GM21529 (cell line): ENCODE measurements around the gene FHL3.

Experiments used
- ATAC-seq: cut with Tn5 transposase; IDR thresholded peaks from one replicate; pipeline ENCODE4 v1.9.1; 2021; ENCODE audit not compliant: unreplicated experiment

Gene FHL3

DNA sequence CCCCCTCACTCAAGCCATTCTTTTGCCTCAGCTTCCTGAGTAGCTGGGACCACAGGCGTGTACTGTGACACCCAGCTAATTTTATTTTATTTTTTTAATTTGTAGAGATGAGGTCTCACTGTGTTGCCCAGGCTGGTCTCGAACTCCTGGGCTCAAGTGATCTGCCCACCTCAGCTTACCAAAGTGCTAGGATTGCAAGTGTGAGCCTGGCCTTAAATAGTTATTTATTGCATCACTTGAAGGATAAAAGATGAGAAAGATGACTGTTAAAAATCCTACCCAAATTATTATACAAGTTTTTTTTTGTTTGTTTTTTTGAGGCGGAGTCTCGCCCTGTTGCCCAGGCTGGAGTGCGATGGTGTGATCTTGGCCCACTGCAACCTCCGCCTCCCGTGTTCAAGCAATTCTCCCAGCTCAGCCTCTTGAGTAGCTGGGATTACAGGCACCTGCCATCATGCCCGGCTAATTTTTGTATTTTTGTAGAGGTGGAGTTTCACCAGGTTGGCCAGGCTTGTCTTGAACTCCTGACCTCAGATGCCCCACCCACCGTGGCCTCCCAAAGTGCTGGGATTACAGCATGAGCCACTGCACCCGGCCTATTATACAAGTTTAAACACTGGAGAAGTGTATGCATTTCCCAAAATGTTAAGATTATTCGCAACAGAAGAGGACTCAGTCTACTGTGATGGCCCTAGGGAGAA lies 9.6 kb upstream of the FHL3 start:
- no peak for ATAC-seq

DNA sequence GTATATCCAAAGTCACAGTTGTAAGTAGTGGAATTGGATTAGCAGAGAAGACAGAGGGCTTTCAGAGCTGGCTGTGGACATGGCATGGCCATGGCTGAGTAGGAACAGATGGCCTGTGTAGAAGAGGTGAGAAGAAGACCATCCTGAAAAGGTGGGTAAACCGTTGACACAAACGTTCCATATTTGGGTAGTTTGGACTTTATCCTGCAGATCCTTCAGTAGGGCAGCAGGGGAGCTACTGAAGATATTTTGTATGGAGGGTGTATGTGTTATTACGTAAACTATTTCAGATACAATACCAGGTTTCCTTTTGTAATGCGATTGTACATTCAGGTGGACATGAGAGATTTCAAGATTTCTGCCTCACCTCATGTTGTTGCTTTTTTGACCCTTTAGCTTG lies 8.9 kb upstream of the FHL3 start:
- ATAC-seq = no peak

- ATAC-seq = no peak
These were observed 7.9 kb upstream of the FHL3 start for GRCh38 chr1:38013227-38013622.

GRCh38 chr1:38012363-38013226 lies 7.3 kb upstream of the FHL3 start, which contains the start of gene UTP11:
TSS of gene UTP11 (plus strand) at chr1:38012734. CDS start at chr1:38012803, 69 bp downstream.
- ATAC-seq = peak; percentile 97

- ATAC-seq = no peak
These were observed 4.5 kb upstream of the FHL3 start for GRCh38 chr1:38009841-38010180.

GRCh38 chr1:38009088-38009840 lies 4.0 kb upstream of the FHL3 start:
- ATAC-seq = no peak

DNA sequence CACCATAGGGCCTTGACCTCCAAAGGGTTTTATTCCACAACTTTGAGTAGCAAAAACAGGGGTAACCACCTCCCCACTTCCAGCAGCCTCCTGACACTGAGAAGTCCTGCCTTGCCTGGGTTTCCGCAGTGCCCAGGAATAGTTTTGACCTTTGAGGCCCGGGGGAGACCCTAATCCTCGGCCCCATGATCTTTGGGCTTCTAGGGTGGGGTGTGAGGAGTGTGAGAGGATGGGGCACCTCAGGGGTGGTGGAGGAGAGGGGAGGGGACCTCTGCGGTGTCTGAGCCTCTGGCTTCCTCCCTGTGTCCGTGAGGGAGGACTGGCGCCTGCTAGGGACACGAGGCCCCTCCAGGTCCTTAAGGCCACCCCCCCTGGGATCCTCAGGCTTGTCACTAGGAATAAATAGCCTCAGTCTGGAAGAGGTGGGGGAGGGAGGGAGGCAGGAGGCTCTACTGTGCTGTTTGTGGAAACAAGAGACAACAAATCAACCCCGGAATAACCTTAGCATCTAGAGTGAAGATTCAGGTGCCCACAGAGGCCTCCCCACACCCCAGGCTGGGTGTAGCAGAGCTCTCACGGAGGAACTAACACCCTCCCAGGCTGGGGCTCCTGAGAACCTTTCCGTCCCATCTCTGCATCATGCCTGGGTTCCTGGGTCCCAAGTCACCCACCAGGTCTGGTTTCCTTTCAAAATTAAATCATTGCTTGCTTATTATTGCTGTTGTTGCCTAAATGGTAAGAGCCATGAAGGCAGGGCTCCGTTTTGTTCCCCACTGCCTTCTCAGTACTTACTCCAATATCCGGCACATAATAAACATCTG lies 904 bp upstream of the FHL3 start:
- no peak for ATAC-seq

DNA sequence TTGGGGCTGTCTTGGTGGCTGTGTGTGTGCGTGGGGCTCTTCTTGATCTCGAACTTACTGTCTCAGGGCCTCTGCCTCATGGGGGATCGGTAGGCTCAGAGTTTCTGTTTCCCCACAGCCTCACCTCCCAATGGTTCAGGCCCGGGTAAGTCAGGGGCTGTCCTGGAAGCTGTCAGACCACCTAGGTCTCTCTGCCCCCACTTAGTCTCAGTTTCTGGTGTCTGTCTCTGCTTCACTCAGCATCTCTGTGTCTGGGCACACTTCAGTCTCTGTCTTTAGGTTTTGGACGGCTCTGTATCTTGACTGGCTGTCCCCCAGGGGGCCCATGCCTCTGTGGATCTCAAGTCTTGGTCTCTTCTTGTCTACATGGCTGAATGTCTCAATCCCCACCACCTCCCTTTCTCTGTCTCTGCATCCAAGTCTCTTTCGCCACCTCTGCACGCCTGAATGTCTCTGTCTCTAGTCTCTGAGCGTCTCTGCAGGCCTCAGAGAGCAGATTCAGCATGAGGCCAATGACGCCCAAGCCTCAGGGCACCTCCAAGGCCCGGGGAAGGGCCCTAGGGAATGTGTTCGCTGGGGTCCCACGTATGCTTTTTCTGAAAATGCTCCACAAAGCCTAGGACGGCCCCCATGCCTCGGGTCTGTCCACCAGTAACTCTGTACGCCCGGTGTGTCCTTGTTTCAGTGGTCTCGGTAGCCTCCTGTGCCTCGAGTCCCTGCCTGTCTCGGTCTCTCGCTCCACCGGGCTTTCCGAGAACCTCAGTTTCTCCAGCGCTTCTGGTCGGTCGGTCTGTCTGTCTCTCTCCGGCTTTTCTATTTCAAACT lies 818 bp downstream of the FHL3 start:
- no peak for ATAC-seq

- no peak for ATAC-seq
These were observed 1.8 kb downstream of the FHL3 start for GRCh38 chr1:38003261-38004250.

DNA sequence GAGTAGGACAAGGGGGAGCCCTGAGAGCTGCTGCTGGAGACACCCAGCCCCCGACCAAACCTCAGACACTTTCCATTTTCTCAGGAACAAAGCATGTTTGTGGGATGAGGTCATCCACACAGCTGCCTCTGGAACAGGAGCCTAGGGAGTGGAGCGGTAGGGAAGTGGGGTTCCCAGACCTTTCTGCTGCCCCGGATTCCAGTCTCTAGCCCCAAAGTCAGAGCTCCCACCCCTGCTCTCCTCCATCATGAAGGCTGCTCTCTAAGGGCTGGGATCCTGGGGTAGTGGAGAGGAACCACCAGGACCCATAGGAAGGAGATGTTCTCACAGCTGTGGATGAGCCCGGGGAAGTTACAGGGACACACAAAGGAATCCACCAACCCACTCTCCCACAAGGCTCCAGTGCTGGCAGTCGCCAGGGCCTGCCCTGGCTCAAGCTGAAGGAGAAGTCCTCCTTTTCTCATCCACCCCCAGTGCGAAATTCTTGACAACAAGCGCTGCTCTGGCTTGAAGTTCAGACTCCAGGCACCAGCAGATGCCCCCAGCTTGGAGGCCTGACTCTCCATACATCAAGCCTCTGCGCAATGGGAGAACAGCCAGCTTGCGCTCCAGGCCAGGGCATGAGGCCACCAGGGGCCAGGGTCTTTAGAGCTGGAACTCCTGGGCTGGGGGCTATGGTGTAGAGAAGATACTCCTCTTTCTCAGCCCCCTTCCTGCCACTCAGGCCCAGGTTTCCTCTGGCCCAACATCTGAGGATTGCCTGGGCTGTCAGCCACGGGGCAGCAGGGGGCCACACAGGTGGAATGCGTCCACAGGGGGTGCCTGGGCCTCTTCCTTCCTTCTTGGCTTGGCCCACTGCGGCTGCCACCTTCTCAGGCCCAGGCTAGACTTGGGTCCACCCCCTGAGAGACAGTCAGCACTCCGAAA lies 4.5 kb downstream of the FHL3 start:
- ATAC-seq = no peak

DNA sequence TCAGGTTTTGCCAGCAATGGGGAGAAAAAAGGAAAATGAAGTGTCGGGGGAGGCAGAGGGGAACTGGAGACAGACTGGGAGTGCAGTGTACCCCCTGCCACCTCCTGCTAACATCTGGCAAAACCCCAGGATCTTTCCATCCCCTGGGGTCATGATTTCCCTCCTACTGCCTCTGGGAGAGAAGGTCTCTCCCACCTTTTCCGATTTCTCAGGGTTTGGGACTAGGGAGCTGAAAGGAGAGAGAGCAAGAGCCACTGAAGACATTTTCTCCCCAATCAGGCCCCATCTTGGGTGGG lies 5.1 kb downstream of the FHL3 start:
- no peak for ATAC-seq

DNA sequence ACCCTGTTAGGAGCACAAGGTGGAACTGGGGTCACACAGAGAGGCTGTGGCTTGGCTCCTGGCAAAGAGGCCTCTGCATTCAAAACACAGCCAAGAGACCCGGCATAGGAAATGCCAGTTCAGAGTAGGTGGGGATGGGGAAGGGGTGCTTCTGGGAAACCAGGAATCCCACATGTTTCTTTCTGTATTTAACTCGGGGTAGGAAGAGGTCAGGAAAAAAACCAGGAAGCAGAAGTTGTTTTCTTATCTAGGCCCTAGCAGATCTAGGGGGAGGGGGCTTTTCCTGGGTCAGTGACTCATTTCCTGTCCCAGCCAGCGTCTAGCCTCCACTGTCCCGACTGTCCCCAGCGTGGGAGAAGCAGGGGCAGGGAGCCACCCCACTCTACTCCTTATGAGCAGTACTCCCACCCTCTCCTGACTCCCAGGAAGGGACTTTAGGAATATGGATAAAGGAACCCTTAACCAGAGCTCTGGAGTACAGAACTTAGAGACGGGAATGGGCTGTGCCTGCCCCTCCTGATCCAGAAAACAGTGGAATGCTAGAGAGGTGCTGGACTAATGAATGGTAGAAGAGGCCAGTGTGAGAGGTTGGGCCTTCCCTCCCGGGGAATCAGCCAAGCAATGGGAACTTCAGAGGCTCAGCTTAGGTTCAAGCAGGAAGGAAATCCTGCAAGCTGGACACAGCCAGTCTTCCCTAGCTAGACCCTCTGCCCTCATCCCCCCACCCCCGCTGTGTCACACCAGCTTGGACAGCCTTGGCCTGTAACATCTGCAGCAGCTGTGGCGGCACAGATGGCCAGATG lies 5.7 kb downstream of the FHL3 start:
- ATAC-seq = no peak

DNA sequence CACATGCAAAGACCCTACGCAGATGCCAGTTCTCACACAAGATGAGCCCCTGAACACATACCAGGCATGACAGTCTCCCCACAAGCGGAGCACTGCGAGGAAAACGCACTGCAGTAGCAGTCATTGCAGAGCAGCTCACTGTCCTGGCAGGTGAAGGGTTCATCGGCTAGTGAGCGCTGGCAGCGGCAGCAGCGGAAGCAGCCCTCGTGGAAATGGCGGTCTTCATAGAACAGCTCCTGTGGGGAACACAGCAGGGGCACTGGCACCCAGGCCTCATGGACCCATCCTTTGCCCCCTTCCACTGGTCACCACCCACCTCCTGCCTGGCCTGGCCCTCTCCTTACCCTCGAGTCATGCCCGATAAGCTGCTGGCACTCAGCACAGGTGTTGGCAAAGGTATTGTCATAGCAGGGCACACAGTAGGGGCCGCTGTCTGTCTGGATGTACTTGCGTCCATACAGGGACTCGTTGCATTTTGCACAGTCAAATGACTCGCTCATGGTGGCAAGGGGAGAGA lies 6.3 kb downstream of the FHL3 start:
- ATAC-seq = no peak

- no peak for ATAC-seq
These were observed 7.1 kb downstream of the FHL3 start for GRCh38 chr1:37998089-37998808.

GRCh38 chr1:37997256-37998088 lies 7.8 kb downstream of the FHL3 start:
- ATAC-seq = no peak
